ENCODE data around the gene CC2D2A.

CC2D2A gene

GRCh38 chr4:15648600-15648999 lies 178.9 kb downstream of the CC2D2A start:
- no peak for DNase-seq (ENCODE audit: low spot score)

- no peak for DNase-seq (ENCODE audit: low spot score)
These were observed 180.3 kb downstream of the CC2D2A start for GRCh38 chr4:15649914-15650545.
